ENCODE data around the gene ZNF181.
"Not testable (repeated sequence)": the region's sequence is repeated elsewhere in the genome, so short reads cannot be mapped to it uniquely, and the experiment has no call there.

ZNF181 gene

GRCh38 chr19:34733746-34734536, at the start of gene ZNF181:
ZNF181 (plus strand) TSS chr19:34734243; CDS start chr19:34735038, 795 bp downstream.
- DNase-seq (ENCODE audit: low spot score) = peak; percentile 92

- DNase-seq (ENCODE audit: low spot score) = not testable (repeated sequence)
Observed at GRCh38 chr19:34685266-34685665, 48.8 kb upstream of the ZNF181 start.

GRCh38 chr19:34686455-34686854, 47.6 kb upstream of the ZNF181 start:
- no peak for DNase-seq (ENCODE audit: low spot score)

GRCh38 chr19:34687348-34687747, 46.7 kb upstream of the ZNF181 start:
- no peak for DNase-seq (ENCODE audit: low spot score)

GRCh38 chr19:34688592-34688991, 45.5 kb upstream of the ZNF181 start:
- DNase-seq (ENCODE audit: low spot score) = no peak

- no peak for DNase-seq (ENCODE audit: low spot score)
Observed at GRCh38 chr19:34690372-34690771, 43.7 kb upstream of the ZNF181 start.

GRCh38 chr19:34692549-34692948, 41.5 kb upstream of the ZNF181 start:
- peak; percentile 50 for DNase-seq (ENCODE audit: low spot score)

- DNase-seq (ENCODE audit: low spot score) = no peak
Observed at GRCh38 chr19:34707661-34708060, 26.4 kb upstream of the ZNF181 start.

GRCh38 chr19:34711890-34712289, 22.2 kb upstream of the ZNF181 start:
- DNase-seq (ENCODE audit: low spot score) = no peak

GRCh38 chr19:34712395-34713261, 21.4 kb upstream of the ZNF181 start:
- DNase-seq (ENCODE audit: low spot score) = peak; percentile 76

- DNase-seq (ENCODE audit: low spot score) = no peak
Observed at GRCh38 chr19:34713262-34713637, 20.8 kb upstream of the ZNF181 start.

GRCh38 chr19:34715357-34715756, 18.7 kb upstream of the ZNF181 start:
- no peak for DNase-seq (ENCODE audit: low spot score)

- no peak for DNase-seq (ENCODE audit: low spot score)
Observed at GRCh38 chr19:34722353-34722752, 11.7 kb upstream of the ZNF181 start.

GRCh38 chr19:34725400-34725799, 8.6 kb upstream of the ZNF181 start:
- no peak for DNase-seq (ENCODE audit: low spot score)

GRCh38 chr19:34731019-34731829, 2.8 kb upstream of the ZNF181 start:
- DNase-seq (ENCODE audit: low spot score) = no peak

- DNase-seq (ENCODE audit: low spot score) = no peak
Observed at GRCh38 chr19:34731964-34732363, 2.1 kb upstream of the ZNF181 start.

- no peak for DNase-seq (ENCODE audit: low spot score)
Observed at GRCh38 chr19:34732612-34733211, 1.3 kb upstream of the ZNF181 start.

GRCh38 chr19:34733266-34733745, 737 bp upstream of the ZNF181 start:
- no peak for DNase-seq (ENCODE audit: low spot score)

GRCh38 chr19:34734537-34735103, 577 bp downstream of the ZNF181 start:
- DNase-seq (ENCODE audit: low spot score) = no peak

- DNase-seq (ENCODE audit: low spot score) = no peak
Observed at GRCh38 chr19:34744896-34745690, 11.1 kb downstream of the ZNF181 start.

GRCh38 chr19:34757441-34757840, 23.4 kb downstream of the ZNF181 start:
- DNase-seq (ENCODE audit: low spot score) = no peak
